B cell (primary cell): ENCODE results near the gene SCFD1. TPM values are rescaled to one million over a fixed set of nuclear protein-coding genes. Genes with fewer than 3 reads are reported as not detected.

Experiments used
- ATAC-seq: fragments of 200-7000 bp; cut with Tn5 transposase; one replicate; pipeline ENCODE4 v1.10.0; 2021; ENCODE audit warnings: low read depth, mild to moderate bottlenecking, moderate number of reproducible peaks, moderate library complexity
- CTCF ChIA-PET: fragments of 350-600 bp; sonication (Branson Sonifier 250); formaldehyde crosslinking; loops from one replicate; lab custom pipeline; 2021; ENCODE audit warnings: antibody characterized with exemption, inconsistent platforms; lab: Charles Lee
- POLR2A ChIA-PET: fragments of 350-600 bp; sonication (Branson Sonifier 250); formaldehyde crosslinking; loops from one replicate; lab custom pipeline; 2021; ENCODE audit warnings: antibody characterized with exemption; lab: Charles Lee
- DNase-seq: peaks from one replicate; pipeline ENCODE4 v3.0.0; 2013
- H2AFZ ChIP-seq: 2 replicates; pipeline ENCODE4 v1.6.1; 2012; ENCODE audit warnings: mild to moderate bottlenecking, low read depth, low read length; ENCODE audit not compliant: insufficient read depth, poor library complexity, severe bottlenecking
- H3K27ac ChIP-seq, 2 donors: 1 replicate in 1 of 2; 2 replicates in 1 of 2; pipeline ENCODE4 v1.5.1; 2012 to 2013; ENCODE audit warnings: low read length in 2 of 2, mild to moderate bottlenecking in 2 of 2, moderate library complexity in 1 of 2
- H3K27me3 ChIP-seq, 4 experiments: fragments of 200-600 bp in 1 of 4; sonication (generic) in 1 of 4; replicated peaks in 1 of 4; 1 replicate in 2 of 4; 2 replicates in 2 of 4; pipeline versions ENCODE4 v1.6.1 to v1.7.0; 2013 to 2016; ENCODE audit warnings: low read length in 3 of 4, mild to moderate bottlenecking in 2 of 4, mixed read lengths in 1 of 4, moderate library complexity in 1 of 4; ENCODE audit not compliant: insufficient read depth in 4 of 4, control insufficient read depth in 3 of 4; ENCODE audit errors: control extremely low read depth in 1 of 4
- H3K36me3 ChIP-seq, 2 experiments: replicated peaks in 1 of 2; 1 replicate in 1 of 2; 2 replicates in 1 of 2; pipeline versions ENCODE4 v1.6.1 to v1.7.1; 2013; ENCODE audit warnings: low read length in 1 of 2; ENCODE audit not compliant: insufficient read depth in 2 of 2, control insufficient read depth in 1 of 2; ENCODE audit errors: control extremely low read depth in 1 of 2, extremely low read depth in 1 of 2
- H3K4me1 ChIP-seq, 2 donors: fragments of 200-600 bp in 1 of 2; sonication (generic) in 1 of 2; 1 replicate in 1 of 2; 2 replicates in 1 of 2; pipeline versions ENCODE4 v1.5.1 to v1.6.1; 2013 to 2017; ENCODE audit warnings: low read length in 2 of 2; ENCODE audit not compliant: control insufficient read depth in 2 of 2, insufficient read depth in 2 of 2
- H3K4me2 ChIP-seq: replicated peaks from 2 replicates; pipeline ENCODE3; 2012; ENCODE audit warnings: mild to moderate bottlenecking, low read depth, low read length; ENCODE audit not compliant: poor library complexity, severe bottlenecking
- H3K4me3 ChIP-seq, 5 experiments: fragments of 200-600 bp in 1 of 5; sonication (generic) in 1 of 5; 1 replicate in 3 of 5; 2 replicates in 2 of 5; pipeline versions ENCODE4 v1.5.1 to v1.7.0; 2011 to 2016; ENCODE audit warnings: low read length in 4 of 5, mild to moderate bottlenecking in 4 of 5, low read depth in 2 of 5, control low read depth in 1 of 5, moderate library complexity in 1 of 5; ENCODE audit not compliant: insufficient read depth in 1 of 5; ENCODE audit errors: control extremely low read depth in 1 of 5, extremely low read depth in 1 of 5
- H3K79me2 ChIP-seq: fragments of 200-600 bp; sonication (generic); one replicate; pipeline ENCODE4 v1.6.0; 2016; ENCODE audit warnings: low read length; ENCODE audit not compliant: control insufficient read depth, insufficient read depth
- H3K9ac ChIP-seq: fragments of 200-600 bp; sonication (generic); 2 replicates; pipeline ENCODE4 v1.6.1; 2017; ENCODE audit warnings: mild to moderate bottlenecking, low read length, moderate library complexity
- H3K9me3 ChIP-seq, 3 donors: one replicate each; pipeline versions ENCODE4 v1.6.1 to v1.7.1; 2013; ENCODE audit warnings: low read length in 2 of 3; ENCODE audit not compliant: control insufficient read depth in 2 of 3, insufficient read depth in 1 of 3; ENCODE audit errors: control extremely low read depth in 1 of 3
- H4K20me1 ChIP-seq: 2 replicates; pipeline ENCODE4 v1.6.0; 2012; ENCODE audit warnings: mild to moderate bottlenecking, low read length; ENCODE audit not compliant: insufficient read depth, control insufficient read depth, poor library complexity, severe bottlenecking
- H3K27ac Mint-ChIP-seq: one replicate; pipeline ENCODE4 v1.8.0; 2021; ENCODE audit warnings: mixed read lengths
- H3K27me3 Mint-ChIP-seq: one replicate; pipeline ENCODE4 v1.8.0; 2021; ENCODE audit warnings: mixed read lengths
- H3K4me1 Mint-ChIP-seq: one replicate; pipeline ENCODE4 v1.8.0; 2021; ENCODE audit warnings: mixed read lengths
- H3K4me3 Mint-ChIP-seq: one replicate; pipeline ENCODE4 v1.8.0; 2021; ENCODE audit warnings: mixed read lengths
- H3K9me3 Mint-ChIP-seq: one replicate; pipeline ENCODE4 v1.8.0; 2022; ENCODE audit warnings: mixed read lengths; ENCODE audit not compliant: insufficient read depth
- CTCF ChIP-seq: fragments of 200-600 bp; IDR thresholded peaks from one replicate; pipeline ENCODE4 v1.8.0; 2022; ENCODE audit warnings: antibody characterized with exemption, mild to moderate bottlenecking
- EZH2 ChIP-seq: IDR thresholded peaks from 2 replicates; pipeline ENCODE4 v1.6.1; 2012; ENCODE audit warnings: borderline replicate concordance, low read depth, mild to moderate bottlenecking, moderate library complexity, low read length; ENCODE audit not compliant: insufficient read depth, poor library complexity, severe bottlenecking
- WGBS: methylation state at CpG from one replicate; pipeline ENCODE4 v1.1.5; 2013; ENCODE audit warnings: missing lambda C conversion rate; ENCODE audit not compliant: insufficient coverage; 5-methylcytosine and 5-hydroxymethylcytosine counted together
- intact Hi-C: fragments of 100-400 bp; cut with micrococcal nuclease; formaldehyde crosslinking; loops from one replicate; pipeline ENCODE4 v1.10.0; 2022
- polyA plus RNA-seq: library from polyadenylated mRNA; depleted of rRNA; stranded (reverse); fragments of >200 nt; gene quantifications from 2 replicates; pipeline ENCODE4 v1.2.3, GENCODE V29; 2012
- total RNA-seq, 2 donors: library from RNA; stranded (reverse); fragments of 120-200 nt in 1 of 2; gene quantifications; 1 replicate in 1 of 2; 2 replicates in 1 of 2; pipeline versions ENCODE4 v1.2.3 to v1.2.4, GENCODE V29; 2013 to 2022

Gene SCFD1
- total and polyA plus RNA-seq, 2 donors (not counting 1 experiment from before 2014, with no cell fraction given), result 23.1 to 73.0 TPM

GRCh38 chr14:30710876-30711275 lies 88.8 kb downstream of the SCFD1 start:
- Mint-ChIP-seq H3K9me3 (no peaks in the 10 kb centered on the region), H3K4me1 (no peaks in the 10 kb centered on the region), H3K27me3 (no peaks in the 10 kb centered on the region), H3K27ac (no peak overlapping the region), H3K4me3 (no peak overlapping the region)
- Histone ChIP-seq H3K4me3 (no peak overlapping the region), H4K20me1 (no peaks in the 10 kb centered on the region), H3K4me1 (no peaks in the 10 kb centered on the region), H3K9ac (no peak overlapping the region), H3K79me2 (no peaks in the 10 kb centered on the region), H2AFZ (no peak overlapping the region), H3K36me3 (peaks cover 4 to 13% of the 10 kb centered on the region in 2 experiments), H3K27ac (no peak overlapping the region), H3K4me2 (no peak overlapping the region), H3K27me3 (no peaks in the 10 kb centered on the region), H3K9me3 (no peaks in the 10 kb centered on the region)
- ChIA-PET CTCF (no interaction called here), POLR2A (no interaction called here)
- ATAC-seq (no peak), DNase-seq (no peak)
- no peak for TF ChIP-seq EZH2
- no peak for TF ChIP-seq CTCF
- intact Hi-C loops, result no loop called here

- Histone ChIP-seq H2AFZ (no peak overlapping the region), H3K79me2 (no peaks in the 10 kb centered on the region), H3K36me3 (peaks cover 10 to 11% of the 10 kb centered on the region in 2 experiments), H3K9ac (no peak overlapping the region), H3K27me3 (no peaks in the 10 kb centered on the region), H3K4me1 (no peaks in the 10 kb centered on the region), H3K4me2 (no peak overlapping the region), H4K20me1 (no peaks in the 10 kb centered on the region), H3K27ac (no peak overlapping the region), H3K9me3 (no peaks in the 10 kb centered on the region), H3K4me3 (no peak overlapping the region)
- Mint-ChIP-seq H3K27ac (no peak overlapping the region), H3K27me3 (no peaks in the 10 kb centered on the region), H3K4me1 (peaks cover 3% of the 10 kb centered on the region), H3K9me3 (no peaks in the 10 kb centered on the region), H3K4me3 (no peak overlapping the region)
- no peak for DNase-seq
- no peak for ATAC-seq
- POLR2A ChIA-PET, result no interaction called here
- CTCF ChIA-PET, result no interaction called here
- WGBS, result no CpG with 5 or more reads among the region's 3 CpGs
- intact Hi-C loops, result no loop called here
- TF ChIP-seq EZH2, result no peak
- no peak for TF ChIP-seq CTCF
Measured at GRCh38 chr14:30719137-30719536, 97.0 kb downstream of the SCFD1 start.
